GM08714 (cell line): ENCODE data around the gene PELI2.

Source experiments
- H3K4me3 ChIP-seq: fragments of 200-500 bp; sonication (Bioruptor generic); 2 replicates; pipeline ENCODE4 v1.5.1; 2014; ENCODE audit warnings: mild to moderate bottlenecking, low read length, inconsistent platforms
- ZNF274 ChIP-seq: IDR thresholded peaks from 2 replicates; pipeline ENCODE4 v1.6.1; 2012; ENCODE audit warnings: mild to moderate bottlenecking, low read depth, low read length

PELI2 gene

GRCh38 chr14:56313789-56314188 lies 195.6 kb downstream of the PELI2 start:
- no peak for TF ChIP-seq ZNF274
- H3K4me3 ChIP-seq: no peak overlapping the region

DNA sequence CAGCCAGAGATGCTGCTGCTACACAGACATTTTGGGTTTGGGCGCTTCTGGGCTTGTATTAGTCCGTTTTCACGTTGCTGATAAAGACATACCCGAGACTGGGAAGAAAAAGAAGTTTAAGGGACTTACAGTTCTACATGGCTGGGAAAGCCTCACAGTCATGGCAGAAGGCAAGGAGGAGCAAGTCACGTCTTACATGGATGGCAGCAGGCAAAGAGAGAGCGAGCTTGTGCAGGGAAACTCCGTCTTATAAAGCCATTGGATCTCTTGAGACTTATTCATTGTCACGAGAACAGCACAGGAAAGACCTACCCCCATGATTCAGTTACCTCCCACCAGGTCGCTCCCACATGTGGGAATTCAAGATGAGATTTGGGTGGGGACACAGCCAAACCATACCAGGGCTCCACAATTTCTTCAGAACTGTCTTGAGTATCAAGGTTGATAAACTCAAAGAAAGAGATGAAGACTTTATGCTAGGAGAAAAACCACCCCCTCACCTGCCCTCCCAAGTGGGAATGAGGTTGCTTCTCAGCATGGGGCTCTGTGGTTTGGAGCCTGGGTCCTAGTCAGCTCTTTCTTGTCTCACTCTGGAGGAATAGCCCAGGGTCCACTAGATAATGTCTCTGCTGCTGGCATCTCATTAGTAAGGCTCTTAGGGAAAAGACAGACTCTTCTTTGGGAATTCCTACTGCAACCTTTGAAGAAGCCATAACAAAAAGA lies 200.3 kb downstream of the PELI2 start:
- H3K4me3 ChIP-seq: no peak overlapping the region
- no peak for TF ChIP-seq ZNF274

GRCh38 chr14:56321861-56322260 lies 203.7 kb downstream of the PELI2 start:
- H3K4me3 ChIP-seq: no peak overlapping the region

DNA sequence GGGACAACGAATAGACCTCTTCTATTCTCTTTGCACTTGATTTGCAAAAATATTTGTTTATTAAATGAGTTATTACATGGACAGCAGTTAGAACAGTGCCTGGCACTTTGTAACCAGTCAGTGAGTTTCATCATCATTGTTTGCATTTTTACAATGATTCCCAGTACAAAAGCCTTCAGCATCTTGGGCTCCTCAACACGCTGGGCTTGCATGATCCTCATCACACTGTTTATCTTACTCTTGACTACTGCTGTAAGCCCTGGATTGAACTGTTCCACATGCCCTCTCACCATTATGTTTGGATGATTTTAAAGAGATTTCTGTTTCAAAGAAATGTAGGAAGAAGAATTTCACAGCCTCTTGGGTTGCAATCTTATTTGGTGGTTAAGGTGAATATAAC lies 204.3 kb downstream of the PELI2 start:
- no peak for TF ChIP-seq ZNF274
- no peak overlapping the region for H3K4me3 ChIP-seq

More at GRCh38 chr14:56321861-56322260, 203.7 kb downstream of the PELI2 start:
- no peak for TF ChIP-seq ZNF274

DNA sequence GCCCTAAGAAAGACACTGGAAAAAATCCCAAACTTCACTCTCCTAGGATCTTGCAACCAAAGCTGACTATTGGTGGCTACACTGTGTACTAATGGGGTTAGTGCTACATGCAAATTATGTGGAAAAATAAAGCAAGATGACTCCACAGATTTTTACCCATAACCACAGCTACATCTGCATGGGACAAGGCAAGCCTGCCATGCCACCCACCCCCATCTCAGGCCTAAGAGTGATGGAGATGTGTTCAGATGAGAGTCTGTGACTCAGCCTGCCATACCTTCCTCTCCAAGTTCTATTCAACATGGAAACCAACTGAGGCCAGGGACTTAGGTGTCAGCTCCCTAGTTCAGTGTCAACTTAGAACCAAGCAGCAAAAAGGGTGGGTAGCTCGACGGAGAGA lies 206.2 kb downstream of the PELI2 start:
- TF ChIP-seq ZNF274: no peak
- no peak overlapping the region for H3K4me3 ChIP-seq

GRCh38 chr14:56324856-56325699 lies 206.9 kb downstream of the PELI2 start:
- no peak for TF ChIP-seq ZNF274

DNA sequence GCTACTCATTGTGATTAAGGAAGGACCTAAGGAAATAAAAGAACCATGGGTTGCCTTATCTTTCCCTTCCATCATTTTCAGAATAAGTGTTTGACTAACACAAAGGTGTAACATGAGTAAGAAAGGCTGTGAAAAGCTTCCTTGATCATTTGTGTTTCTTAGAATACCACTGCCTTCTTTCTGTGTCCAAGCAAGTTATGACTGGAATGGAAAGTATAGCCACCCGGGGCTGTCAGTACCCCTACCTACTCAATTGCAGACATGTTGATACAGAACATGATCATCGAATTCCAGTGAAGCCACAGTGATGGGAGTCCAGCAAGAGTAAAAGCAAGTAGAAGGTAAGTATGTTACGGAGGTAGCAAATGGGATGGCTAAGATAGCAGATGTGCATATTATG lies 209.8 kb downstream of the PELI2 start:
- no peak for TF ChIP-seq ZNF274
- no peak overlapping the region for H3K4me3 ChIP-seq

More at GRCh38 chr14:56324856-56325699, 206.9 kb downstream of the PELI2 start:
- H3K4me3 ChIP-seq: no peak overlapping the region

GRCh38 chr14:56331592-56332216 lies 213.5 kb downstream of the PELI2 start:
- no peak for TF ChIP-seq ZNF274

DNA sequence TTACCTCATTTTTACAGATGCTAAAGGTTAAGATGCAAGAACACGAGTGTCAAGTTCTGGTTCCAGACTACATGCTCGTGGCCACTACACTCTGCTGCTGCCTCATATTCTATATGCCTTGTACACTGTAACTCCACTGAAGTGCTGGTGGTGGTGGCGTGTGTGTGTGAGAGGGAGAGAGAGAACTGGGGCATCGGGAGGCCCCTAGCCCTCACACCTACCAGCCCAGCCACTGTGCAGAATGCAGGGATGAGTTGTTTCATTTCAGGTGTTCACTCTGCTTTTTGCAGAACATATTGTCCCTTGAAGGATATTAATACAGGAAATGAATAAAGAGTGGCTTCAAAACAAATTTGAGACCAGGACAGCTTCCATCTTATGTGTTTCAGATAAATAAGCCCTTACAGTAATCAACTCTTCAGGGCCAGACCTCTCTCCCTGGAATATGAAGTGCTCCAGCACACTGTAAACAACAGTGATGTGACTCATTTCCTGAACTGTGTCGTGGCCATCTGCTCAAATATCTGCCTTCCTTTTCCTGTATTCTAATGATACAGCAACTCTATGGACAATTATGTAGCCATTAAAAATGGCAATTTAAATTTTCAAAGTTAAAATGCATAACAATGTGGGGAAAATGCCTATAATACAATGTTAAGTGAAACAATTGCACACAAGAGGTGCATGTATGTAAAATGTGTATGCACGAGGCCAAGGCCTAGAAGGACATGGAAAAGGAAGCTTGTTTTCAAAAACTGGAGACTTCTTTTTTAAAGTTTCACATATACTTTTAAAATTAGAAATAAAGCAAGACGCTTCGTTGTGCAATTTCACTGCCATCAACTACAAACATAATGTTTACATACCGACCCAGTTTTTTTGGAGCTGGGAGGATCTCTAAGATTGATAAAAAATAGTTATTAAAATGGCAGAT lies 215.4 kb downstream of the PELI2 start:
- TF ChIP-seq ZNF274: no peak
- H3K4me3 ChIP-seq: no peak overlapping the region

More at GRCh38 chr14:56331592-56332216, 213.5 kb downstream of the PELI2 start:
- H3K4me3 ChIP-seq: no peak overlapping the region

DNA sequence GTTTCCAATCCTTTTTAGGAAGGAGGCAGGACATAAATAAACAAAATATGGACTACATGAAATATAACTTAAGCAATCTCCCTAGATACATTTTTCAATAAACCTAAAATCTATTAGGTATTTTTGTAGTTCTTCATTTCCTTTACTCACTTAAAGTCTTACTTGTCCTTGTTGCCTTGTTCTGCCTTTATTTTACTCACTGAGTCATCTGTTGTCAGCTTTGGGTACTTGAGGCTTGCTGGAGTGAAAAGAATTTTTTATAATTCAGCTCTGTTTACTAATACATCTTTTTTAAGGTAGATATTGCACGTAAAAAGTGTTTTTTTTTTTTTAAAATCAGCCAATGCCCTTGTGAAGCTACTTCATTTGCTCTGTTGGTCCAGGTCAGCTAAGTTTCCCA lies 216.2 kb downstream of the PELI2 start:
- no peak for TF ChIP-seq ZNF274
- H3K4me3 ChIP-seq: no peak overlapping the region

GRCh38 chr14:56338674-56339073 lies 220.5 kb downstream of the PELI2 start:
- TF ChIP-seq ZNF274: no peak
- no peak overlapping the region for H3K4me3 ChIP-seq

- TF ChIP-seq ZNF274: no peak
- no peak overlapping the region for H3K4me3 ChIP-seq
Measured at GRCh38 chr14:56339855-56340701, 221.9 kb downstream of the PELI2 start.

DNA sequence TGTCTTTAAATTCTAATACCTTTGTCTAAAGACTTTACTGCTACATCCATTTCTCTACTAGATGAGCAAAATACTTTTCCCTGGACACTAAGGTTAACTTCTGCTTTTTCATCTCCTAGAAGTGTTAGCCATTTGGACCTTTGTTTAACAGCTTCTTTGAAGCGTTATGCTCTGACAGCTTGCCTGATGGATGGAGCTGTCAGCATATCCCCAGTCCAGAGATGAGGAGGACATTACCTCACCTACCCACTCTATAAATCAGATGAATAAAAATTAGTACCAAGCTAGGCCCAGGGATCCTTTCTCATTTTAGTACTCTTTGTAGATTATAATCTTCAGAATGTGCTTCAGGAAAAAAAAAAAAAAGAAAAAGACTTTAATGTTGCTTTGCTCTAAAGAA lies 222.7 kb downstream of the PELI2 start:
- no peak for TF ChIP-seq ZNF274
- no peak overlapping the region for H3K4me3 ChIP-seq
